ENCODE measurements around the gene F3.
"Not testable (repeated sequence)": the region's sequence is repeated elsewhere in the genome, so short reads cannot be mapped to it uniquely, and the experiment has no call there.

DNA sequence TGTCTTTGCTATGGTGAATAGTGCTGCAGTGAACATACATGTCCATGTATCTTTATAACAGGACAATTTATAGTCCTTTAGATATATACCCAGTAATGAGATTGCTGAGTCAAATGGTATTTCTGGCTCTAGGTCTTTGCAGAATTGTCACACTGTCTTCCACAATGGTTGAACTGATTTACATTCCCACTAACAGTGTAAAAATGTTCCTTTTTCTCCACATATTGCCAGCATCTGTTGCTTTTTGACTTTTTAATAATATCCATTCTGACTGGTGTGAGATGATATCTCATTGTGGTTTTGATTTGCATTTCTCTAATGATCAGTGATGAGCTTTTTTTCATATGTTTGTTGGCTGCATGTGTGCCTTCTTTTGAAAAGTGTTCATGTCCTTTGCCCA is 32.4 kb upstream of the F3 start:
- TF ChIP-seq, protein P1, sequence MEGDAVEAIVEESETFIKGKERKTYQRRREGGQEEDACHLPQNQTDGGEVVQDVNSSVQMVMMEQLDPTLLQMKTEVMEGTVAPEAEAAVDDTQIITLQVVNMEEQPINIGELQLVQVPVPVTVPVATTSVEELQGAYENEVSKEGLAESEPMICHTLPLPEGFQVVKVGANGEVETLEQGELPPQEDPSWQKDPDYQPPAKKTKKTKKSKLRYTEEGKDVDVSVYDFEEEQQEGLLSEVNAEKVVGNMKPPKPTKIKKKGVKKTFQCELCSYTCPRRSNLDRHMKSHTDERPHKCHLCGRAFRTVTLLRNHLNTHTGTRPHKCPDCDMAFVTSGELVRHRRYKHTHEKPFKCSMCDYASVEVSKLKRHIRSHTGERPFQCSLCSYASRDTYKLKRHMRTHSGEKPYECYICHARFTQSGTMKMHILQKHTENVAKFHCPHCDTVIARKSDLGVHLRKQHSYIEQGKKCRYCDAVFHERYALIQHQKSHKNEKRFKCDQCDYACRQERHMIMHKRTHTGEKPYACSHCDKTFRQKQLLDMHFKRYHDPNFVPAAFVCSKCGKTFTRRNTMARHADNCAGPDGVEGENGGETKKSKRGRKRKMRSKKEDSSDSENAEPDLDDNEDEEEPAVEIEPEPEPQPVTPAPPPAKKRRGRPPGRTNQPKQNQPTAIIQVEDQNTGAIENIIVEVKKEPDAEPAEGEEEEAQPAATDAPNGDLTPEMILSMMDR (conservative IDR thresholded peaks at IDR 0.05; ENCODE audit: low read depth, low read length): not testable (repeated sequence)
- not testable (repeated sequence) for TF ChIP-seq EZH2phosphoT487 (IDR thresholded peaks at IDR 0.05; ENCODE audit: borderline replicate concordance, low read length)

All from PC-3 (cell line).